Central memory CD8-positive, alpha-beta T cell (primary cell): ENCODE measurements around the gene PXYLP1.

Source experiments
- ATAC-seq: fragments of 150-1000 bp; cut with Tn5 transposase; replicated peaks from 2 replicates; pipeline ENCODE4 v1.10.0; 2022; ENCODE audit warnings: mild to moderate bottlenecking, moderate FRiP score, moderate number of reproducible peaks; ENCODE audit not compliant: poor library complexity, severe bottlenecking; ENCODE audit errors: extremely low read depth
- DNase-seq, 2 donors: peaks; one replicate each; pipeline ENCODE4 v3.0.0; 2021; ENCODE audit warnings: low spot score in 2 of 2
- H3K27ac Mint-ChIP-seq: one replicate; pipeline ENCODE4 v1.8.0; 2022; ENCODE audit warnings: low read depth, mild to moderate bottlenecking, moderate library complexity, mixed read lengths
- H3K27me3 Mint-ChIP-seq: one replicate; pipeline ENCODE4 v1.8.0; 2022; ENCODE audit warnings: mixed read lengths
- H3K36me3 Mint-ChIP-seq: one replicate; pipeline ENCODE4 v1.8.0; 2022; ENCODE audit warnings: mild to moderate bottlenecking, moderate library complexity, mixed read lengths; ENCODE audit not compliant: insufficient read depth
- H3K4me1 Mint-ChIP-seq: one replicate; pipeline ENCODE4 v1.8.0; 2022; ENCODE audit warnings: mixed read lengths
- H3K4me3 Mint-ChIP-seq: one replicate; pipeline ENCODE4 v1.8.0; 2022; ENCODE audit warnings: mild to moderate bottlenecking, moderate library complexity, mixed read lengths
- H3K9me3 Mint-ChIP-seq: one replicate; pipeline ENCODE4 v1.8.0; 2022; ENCODE audit warnings: mixed read lengths

PXYLP1 gene

DNA sequence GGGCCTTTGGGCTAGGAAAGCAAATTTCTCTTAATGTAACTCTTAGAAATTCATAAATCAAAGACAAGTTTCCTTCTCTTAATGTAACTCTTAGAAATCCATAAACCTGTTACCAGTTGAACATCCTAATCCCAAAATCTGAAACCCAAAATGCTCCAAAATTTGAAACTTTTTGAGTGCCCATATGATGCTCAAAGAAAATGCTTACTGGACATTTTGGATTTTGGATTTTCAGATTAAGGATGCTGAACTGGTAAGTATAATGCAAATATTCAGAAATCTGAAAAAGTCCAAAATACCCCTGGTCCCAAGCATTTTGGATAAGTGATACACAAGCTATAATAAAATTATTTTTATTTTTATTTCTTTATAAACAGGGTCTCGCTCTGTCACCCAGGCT is 85.2 kb downstream of the PXYLP1 start:
- H3K36me3 Mint-ChIP-seq, result peaks cover 3% of the 10 kb centered on the region
- H3K27me3 Mint-ChIP-seq, result no peaks in the 10 kb centered on the region
- ATAC-seq, result no peak
- no peaks in the 10 kb centered on the region for H3K9me3 Mint-ChIP-seq
- H3K4me3 Mint-ChIP-seq, result no peak overlapping the region
- no peak overlapping the region for H3K27ac Mint-ChIP-seq
- no peak for DNase-seq
- peaks cover 30% of the 10 kb centered on the region for H3K4me1 Mint-ChIP-seq

DNA sequence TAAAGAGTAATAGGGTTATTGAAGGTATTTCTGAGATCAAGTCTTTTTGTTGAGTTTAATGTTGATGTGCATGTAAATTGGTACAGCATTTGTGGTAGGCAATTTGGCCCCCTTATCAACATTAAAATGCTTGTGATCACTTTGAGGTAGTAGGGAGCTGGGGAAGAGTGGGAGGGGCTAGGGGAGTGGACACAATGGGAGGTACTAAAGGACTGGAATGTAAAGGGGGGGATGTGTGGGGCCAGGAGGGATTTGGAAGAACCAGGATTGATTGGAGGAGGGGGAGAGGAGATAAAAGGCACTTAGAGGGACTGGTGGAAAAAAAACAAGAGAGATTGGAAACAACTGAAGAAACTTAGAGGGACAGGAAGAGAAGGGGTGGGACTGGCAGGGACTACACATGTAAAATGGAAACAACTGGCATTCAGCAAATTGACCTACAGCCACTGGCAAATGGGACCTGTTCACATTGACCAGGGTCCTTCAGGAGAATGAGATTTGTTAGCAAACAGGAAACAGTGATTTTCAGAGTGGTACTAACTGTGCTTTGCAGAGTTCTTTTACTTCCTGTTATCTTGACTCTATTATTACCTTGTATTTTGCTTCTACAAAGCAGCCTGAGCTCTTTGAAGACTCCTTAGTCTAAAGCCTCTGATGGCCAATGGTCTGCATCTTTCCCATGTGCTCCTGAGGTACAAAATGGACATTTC is 88.9 kb downstream of the PXYLP1 start:
- ATAC-seq, result no peak
- Mint-ChIP-seq H3K4me3 (no peak overlapping the region), H3K27ac (peak overlapping the region; percentile 21), H3K4me1 (peaks cover 15% of the 10 kb centered on the region), H3K27me3 (no peaks in the 10 kb centered on the region), H3K9me3 (no peaks in the 10 kb centered on the region), H3K36me3 (peaks cover 3% of the 10 kb centered on the region)
- no peak for DNase-seq

DNA sequence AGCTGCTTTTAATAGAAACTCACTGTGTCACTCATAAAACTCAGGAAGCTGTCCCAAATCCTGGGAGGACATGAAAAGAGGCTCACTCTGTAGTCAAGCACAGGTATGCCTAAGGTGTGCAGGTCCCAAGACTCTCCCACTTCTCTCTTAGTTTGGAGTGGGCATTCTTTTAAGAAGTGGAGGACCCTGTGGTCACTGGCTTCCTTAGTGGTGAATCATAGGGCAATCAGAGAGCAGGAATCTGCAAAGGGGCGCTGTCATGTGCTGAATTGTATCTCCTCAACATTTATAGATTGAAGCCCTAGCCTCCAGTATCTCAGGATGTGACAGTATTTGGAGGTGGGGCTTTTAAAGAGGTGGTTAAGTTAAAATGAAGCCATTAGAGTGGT is 89.5 kb downstream of the PXYLP1 start:
- no peak overlapping the region for H3K4me3 Mint-ChIP-seq
- no peak for ATAC-seq
- H3K27me3 Mint-ChIP-seq, result no peaks in the 10 kb centered on the region
- peaks cover 15% of the 10 kb centered on the region for H3K4me1 Mint-ChIP-seq
- H3K9me3 Mint-ChIP-seq, result no peaks in the 10 kb centered on the region
- no peak for DNase-seq
- peak overlapping the region; percentile 21 for H3K27ac Mint-ChIP-seq
- H3K36me3 Mint-ChIP-seq, result peaks cover 3% of the 10 kb centered on the region

DNA sequence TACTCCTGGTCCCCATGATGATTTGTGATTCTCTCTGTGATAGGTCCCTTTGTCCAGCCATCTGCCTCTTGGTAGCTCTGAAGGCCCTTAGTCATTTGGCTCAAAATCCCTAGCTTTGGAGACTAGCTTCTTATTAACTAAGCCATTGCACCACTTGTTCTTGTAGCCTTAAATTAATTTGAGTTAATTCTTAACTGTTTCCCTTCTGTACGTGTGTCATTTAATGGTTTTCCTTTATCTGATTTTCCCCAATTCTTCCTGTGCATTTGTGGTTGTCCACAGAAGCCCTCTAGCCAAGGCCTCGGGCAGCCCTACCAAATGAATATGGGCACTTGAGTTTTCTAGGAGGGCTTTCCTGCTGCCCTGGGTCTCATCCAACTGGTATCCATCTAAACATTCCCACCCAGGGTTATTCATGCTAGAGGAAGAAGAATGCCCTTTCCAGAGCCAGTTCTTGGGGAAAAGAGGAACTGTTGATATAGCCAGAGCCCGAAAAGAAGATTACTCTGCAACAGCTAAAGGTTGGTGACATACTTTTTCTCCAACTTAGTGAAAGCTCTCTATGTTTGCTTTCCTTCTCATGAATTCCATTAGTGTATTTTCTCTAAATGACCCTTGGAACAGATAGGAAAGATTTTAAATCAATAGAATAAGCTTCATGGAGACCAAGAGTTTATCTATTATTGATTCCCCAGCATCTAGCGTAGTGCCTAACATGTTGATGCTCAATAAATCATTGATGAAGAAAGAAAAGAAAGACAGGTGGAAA is 92.5 kb downstream of the PXYLP1 start:
- H3K4me3 Mint-ChIP-seq, result no peak overlapping the region
- no peaks in the 10 kb centered on the region for H3K27me3 Mint-ChIP-seq
- H3K27ac Mint-ChIP-seq, result no peak overlapping the region
- peaks cover 15% of the 10 kb centered on the region for H3K4me1 Mint-ChIP-seq
- H3K36me3 Mint-ChIP-seq, result no peaks in the 10 kb centered on the region
- H3K9me3 Mint-ChIP-seq, result no peaks in the 10 kb centered on the region
- DNase-seq, result no peak
- ATAC-seq, result no peak

DNA sequence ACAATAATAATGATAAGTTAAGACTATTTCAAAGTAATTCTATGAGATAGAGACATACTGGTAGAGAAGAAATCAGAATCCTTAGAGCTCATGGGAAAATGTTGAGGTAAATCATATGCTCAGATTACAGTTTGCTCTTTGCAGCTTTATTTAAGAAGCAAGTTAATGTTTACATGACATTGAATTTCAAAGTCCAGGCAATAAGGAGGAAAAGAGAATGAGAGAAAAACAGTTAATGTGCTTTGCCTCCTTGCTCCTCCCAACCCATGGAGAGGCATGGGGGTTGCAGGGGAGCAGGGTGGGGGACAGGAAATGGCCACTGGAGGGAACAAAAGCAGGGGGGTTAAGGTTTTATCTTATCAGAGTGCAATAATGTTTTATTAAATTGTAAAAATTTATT is 94.5 kb downstream of the PXYLP1 start:
- ATAC-seq (no peak), DNase-seq (no peak)
- Mint-ChIP-seq H3K36me3 (no peaks in the 10 kb centered on the region), H3K9me3 (no peaks in the 10 kb centered on the region), H3K27me3 (no peaks in the 10 kb centered on the region), H3K27ac (no peak overlapping the region), H3K4me1 (peaks cover 4% of the 10 kb centered on the region), H3K4me3 (no peak overlapping the region)

DNA sequence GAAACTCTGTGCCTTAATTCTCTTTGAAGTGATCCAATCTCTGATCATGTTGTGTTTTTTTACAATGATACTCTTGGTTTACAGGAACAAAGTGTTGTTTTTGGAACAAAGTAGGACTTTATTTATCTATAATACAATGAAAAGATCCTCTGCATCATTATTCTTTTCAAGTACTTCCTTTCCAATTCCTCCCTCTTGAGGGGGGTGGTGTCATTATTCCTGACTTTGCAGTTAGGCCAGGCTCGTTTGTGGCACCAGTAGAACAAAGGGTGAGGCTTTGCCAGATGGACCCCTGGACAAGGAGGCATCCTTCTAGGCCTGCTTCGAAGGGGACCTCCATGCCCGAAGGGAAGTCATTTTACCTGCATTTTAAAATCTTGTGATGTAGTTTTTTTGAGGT is 95.0 kb downstream of the PXYLP1 start:
- no peaks in the 10 kb centered on the region for H3K27me3 Mint-ChIP-seq

DNA sequence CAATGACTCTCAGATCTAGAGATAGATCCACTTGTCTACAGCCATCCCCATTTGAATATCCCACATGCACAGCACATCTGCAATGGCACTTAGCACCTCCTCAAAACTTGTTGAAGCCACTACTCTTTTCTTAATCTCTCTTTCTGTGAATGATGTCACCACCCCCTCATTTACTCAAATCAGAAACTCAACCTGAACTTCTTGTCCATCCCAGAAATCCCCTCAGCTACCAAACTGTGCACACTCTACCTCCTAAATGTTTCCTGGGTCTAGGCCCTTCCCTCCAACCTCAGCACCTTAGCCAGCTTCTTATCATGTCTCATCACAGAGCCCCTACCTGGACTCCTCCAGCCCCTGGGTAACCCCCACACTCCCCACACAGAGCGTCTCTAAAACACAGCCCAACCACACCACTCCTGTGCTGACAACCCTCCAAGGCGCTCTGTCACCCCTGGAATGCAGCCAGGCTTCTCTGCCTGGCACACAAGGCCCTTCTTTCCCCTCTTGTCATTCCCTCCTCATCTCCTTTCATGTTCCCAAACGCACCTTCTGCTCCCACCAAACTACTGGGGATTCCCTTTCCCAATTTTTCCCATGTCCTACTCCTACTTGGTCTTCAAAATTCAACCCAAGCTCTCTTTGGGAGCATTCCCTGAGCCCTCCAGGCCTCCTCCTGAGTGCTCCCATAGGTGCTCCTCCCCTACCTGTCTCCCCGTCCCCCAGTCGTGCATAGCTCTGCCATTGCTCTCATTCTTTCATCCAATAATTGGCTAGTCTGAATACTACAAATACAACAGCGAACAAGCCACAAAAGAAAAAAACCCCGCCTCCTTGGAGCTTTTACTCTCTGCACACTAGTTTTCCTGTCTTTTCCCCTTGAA is 96.9 kb downstream of the PXYLP1 start:
- Mint-ChIP-seq H3K9me3 (no peaks in the 10 kb centered on the region), H3K27ac (no peak overlapping the region), H3K27me3 (no peaks in the 10 kb centered on the region), H3K36me3 (no peaks in the 10 kb centered on the region), H3K4me1 (no peaks in the 10 kb centered on the region), H3K4me3 (no peak overlapping the region)
- ATAC-seq, result no peak
- DNase-seq, result no peak

More for the DNA sequence above, 95.0 kb downstream of the PXYLP1 start:
- Mint-ChIP-seq H3K4me3 (no peak overlapping the region), H3K9me3 (no peaks in the 10 kb centered on the region), H3K36me3 (no peaks in the 10 kb centered on the region), H3K27ac (no peak overlapping the region), H3K4me1 (no peaks in the 10 kb centered on the region)
- no peak for ATAC-seq
- no peak for DNase-seq

DNA sequence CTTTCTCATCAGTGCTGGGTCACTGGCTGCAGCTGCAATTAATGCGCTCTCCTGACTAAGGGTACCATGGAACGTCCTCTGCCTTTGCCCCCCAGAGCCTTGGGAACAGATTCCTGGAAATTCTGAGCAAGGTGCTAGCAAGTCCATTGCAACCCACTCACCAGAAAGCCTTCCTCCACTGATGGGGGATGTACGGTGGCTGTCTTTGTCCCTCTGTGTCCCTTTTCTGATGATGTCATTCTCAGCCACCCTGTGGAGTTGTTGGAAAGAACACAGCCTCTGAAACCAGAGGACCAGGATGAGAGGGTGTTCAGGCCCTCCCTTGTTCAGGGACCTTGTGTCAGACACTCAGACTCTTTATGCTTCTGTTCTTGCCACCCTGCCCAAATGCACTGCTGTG is 98.6 kb downstream of the PXYLP1 start:
- Mint-ChIP-seq H3K27ac (no peak overlapping the region), H3K36me3 (no peaks in the 10 kb centered on the region), H3K9me3 (no peaks in the 10 kb centered on the region), H3K4me1 (no peaks in the 10 kb centered on the region), H3K27me3 (no peaks in the 10 kb centered on the region), H3K4me3 (no peak overlapping the region)
- no peak for ATAC-seq
- DNase-seq, result no peak

DNA sequence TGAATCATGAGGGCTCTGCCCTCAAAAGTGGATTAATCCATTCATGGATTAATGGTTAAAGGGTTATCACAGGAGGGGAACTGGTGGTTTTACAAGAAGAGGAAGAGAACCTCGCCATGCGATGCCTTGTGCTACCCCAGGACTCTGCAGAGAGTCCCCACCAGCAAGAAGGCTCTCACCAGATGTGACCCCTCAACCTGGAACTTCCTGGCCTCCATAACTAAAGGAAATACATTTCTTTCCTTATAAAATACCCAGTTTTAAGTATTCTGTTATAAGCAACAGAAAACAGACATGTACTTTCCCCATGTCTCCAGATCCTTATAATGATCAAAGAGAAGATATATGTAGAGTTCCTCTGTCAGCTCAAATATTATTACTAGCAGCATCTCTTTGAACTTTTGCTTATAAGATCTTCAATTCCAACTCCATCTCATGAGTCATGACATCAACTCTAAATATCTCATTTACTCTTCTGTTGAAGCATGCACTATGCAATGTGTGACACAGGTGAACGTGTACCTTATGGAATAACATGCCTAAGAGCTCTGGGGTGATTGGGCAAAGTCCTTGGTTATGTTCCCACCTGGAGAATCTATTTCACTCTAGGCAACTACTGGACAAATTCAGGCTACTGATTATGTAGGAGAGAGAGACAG is 99.2 kb downstream of the PXYLP1 start:
- Mint-ChIP-seq H3K4me1 (no peaks in the 10 kb centered on the region), H3K36me3 (no peaks in the 10 kb centered on the region), H3K4me3 (no peak overlapping the region), H3K9me3 (no peaks in the 10 kb centered on the region), H3K27ac (no peak overlapping the region), H3K27me3 (no peaks in the 10 kb centered on the region)
- DNase-seq (no peak), ATAC-seq (no peak)

DNA sequence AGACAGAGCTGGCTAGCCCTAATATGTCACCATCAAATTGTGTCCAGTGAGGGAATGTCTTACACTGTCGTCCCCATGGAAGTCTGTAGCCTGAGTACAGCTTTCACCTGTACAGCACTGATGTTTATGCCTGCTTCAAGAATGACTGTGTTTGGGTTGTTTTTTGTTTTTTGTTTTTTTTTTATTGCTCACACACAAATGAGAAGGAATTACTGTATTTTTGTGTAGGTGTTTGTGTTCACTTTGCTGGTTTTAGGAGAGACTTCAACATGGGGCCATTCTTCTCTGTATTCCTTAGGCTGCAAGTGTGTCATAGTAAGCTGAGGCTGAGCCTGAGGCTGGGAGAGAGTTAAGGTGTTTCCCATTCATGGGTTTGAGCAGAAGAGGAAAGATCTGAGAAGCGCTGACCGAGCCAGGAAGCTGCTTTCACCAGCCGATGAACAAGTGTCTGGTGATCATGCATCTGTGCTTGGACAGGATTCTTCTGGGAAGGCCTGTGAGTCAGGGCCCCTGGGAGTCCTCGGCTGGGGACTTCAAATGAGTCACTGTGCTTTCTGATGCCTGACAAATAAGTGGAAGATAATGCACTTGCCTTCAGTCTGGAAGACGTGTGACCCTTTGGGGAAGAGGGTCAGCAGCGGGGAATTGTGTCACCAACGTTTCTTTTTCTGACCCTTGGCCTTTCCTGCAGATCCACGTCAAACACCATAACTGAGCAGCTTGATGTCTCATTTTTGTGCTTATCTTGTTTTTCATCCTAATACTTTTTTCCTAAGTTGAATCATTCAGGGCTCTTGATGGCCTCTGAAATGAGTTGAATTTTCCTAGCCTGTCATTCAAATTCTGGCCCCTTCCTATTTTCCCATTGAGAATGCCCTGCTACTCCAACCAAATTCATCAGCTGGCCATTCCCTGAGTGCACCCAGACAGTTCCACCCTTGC is 100.0 kb downstream of the PXYLP1 start:
- Mint-ChIP-seq H3K4me1 (no peaks in the 10 kb centered on the region), H3K4me3 (no peak overlapping the region)

DNA sequence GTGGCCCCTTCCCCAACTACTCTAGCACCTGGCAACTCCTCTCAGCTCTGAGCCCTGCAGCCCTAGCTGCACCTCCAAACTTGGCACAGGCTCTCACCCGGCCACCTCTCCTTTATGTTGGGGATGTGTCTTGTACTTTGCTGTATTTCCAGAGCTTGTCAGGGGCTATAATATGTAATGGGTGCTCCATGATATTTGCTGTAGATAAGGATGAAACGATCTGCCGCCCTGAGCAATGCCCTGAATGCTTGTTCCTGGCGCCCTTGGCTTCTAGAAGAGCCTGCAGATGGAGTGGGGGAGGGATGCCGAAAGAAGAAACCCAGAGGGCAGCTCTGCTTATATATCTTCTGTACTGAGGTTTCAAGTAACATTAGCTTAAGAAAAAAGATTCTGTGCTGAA is 100.8 kb downstream of the PXYLP1 start:
- Mint-ChIP-seq H3K9me3 (no peaks in the 10 kb centered on the region), H3K4me3 (no peak overlapping the region), H3K27ac (no peak overlapping the region), H3K4me1 (no peaks in the 10 kb centered on the region), H3K36me3 (no peaks in the 10 kb centered on the region), H3K27me3 (no peaks in the 10 kb centered on the region)
- ATAC-seq (no peak), DNase-seq (no peak)

More for the DNA sequence above, 100.0 kb downstream of the PXYLP1 start:
- no peak overlapping the region for H3K27ac Mint-ChIP-seq
- no peaks in the 10 kb centered on the region for H3K36me3 Mint-ChIP-seq
- no peaks in the 10 kb centered on the region for H3K9me3 Mint-ChIP-seq
- DNase-seq (no peak), ATAC-seq (no peak)
- H3K27me3 Mint-ChIP-seq, result no peaks in the 10 kb centered on the region
